H1 (cell line): ENCODE measurements around the gene OR5D18. TPM values are rescaled to one million over a fixed set of nuclear protein-coding genes. Genes with fewer than 3 reads are reported as not detected.

Experiments
- CTCF ChIA-PET: fragments of 300-600 bp; sonication (Branson Sonifier 250); formaldehyde crosslinking; loops from one replicate; lab custom pipeline; 2021; ENCODE audit not compliant: partially characterized antibody; lab: Charles Lee
- POLR2A ChIA-PET: fragments of 300-600 bp; sonication (Branson Sonifier 250); formaldehyde crosslinking; loops from one replicate; lab custom pipeline; 2021; ENCODE audit warnings: inconsistent platforms; ENCODE audit not compliant: partially characterized antibody; lab: Charles Lee
- DNase-seq, 2 experiments: peaks; one replicate each; pipeline versions ENCODE4 v3.0.0 to v3.0.0-alpha.2; 2010 to 2022; ENCODE audit warnings: low spot score in 2 of 2, low read depth in 1 of 2, mixed read lengths in 1 of 2
- FAIRE-seq: peaks from 2 replicates; lab custom pipeline; 2011; peaks lifted over from hg19 to GRCh38; lab: Jason Lieb, UNC
- H2AFZ ChIP-seq: 2 replicates; pipeline ENCODE4 v1.8.1; 2012; ENCODE audit warnings: low read length, inconsistent platforms
- H2AK5ac ChIP-seq: 2 replicates; pipeline ENCODE4 v1.6.1; 2013; ENCODE audit warnings: low read depth, low read length
- H2BK120ac ChIP-seq: replicated peaks from 2 replicates; pipeline ENCODE3; 2013; ENCODE audit warnings: low read depth, low read length, inconsistent platforms
- H2BK12ac ChIP-seq: 2 replicates; pipeline ENCODE4 v1.6.1; 2013; ENCODE audit warnings: low read depth, low read length
- H2BK15ac ChIP-seq: 2 replicates; pipeline ENCODE4 v1.6.1; 2013; ENCODE audit warnings: low read length
- H2BK20ac ChIP-seq: 2 replicates; pipeline ENCODE4 v1.6.1; 2013; ENCODE audit warnings: low read length
- H2BK5ac ChIP-seq: 2 replicates; pipeline ENCODE4 v1.6.1; 2013; ENCODE audit warnings: low read depth, low read length
- H3K14ac ChIP-seq: 2 replicates; pipeline ENCODE4 v1.6.1; 2013; ENCODE audit warnings: inconsistent platforms; ENCODE audit not compliant: insufficient read length
- H3K18ac ChIP-seq: 2 replicates; pipeline ENCODE4 v1.6.1; 2013; ENCODE audit warnings: low read length; ENCODE audit errors: extremely low read depth
- H3K23ac ChIP-seq: 2 replicates; pipeline ENCODE4 v1.6.1; 2013; ENCODE audit warnings: inconsistent platforms; ENCODE audit not compliant: insufficient read length
- H3K23me2 ChIP-seq: 2 replicates; pipeline ENCODE4 v1.6.1; 2013; ENCODE audit warnings: low read depth, low read length
- H3K27ac ChIP-seq: 2 replicates; pipeline ENCODE4 v1.6.1; 2011; ENCODE audit warnings: low read depth, low read length, inconsistent platforms
- H3K27me3 ChIP-seq, 4 experiments: replicated peaks in 1 of 4; 1 replicate in 1 of 4; 2 replicates in 3 of 4; pipeline versions ENCODE4 v1.6.1 to v1.8.1; 2011 to 2013; ENCODE audit warnings: low read length in 3 of 4, mild to moderate bottlenecking in 3 of 4, inconsistent platforms in 2 of 4, mixed read lengths in 2 of 4, moderate library complexity in 1 of 4; ENCODE audit not compliant: control insufficient read depth in 3 of 4, insufficient read depth in 3 of 4; ENCODE audit errors: extremely low read depth in 1 of 4
- H3K36me3 ChIP-seq, 4 experiments: 2 replicates each; pipeline versions ENCODE4 v1.6.1 to v1.8.1; 2011 to 2013; ENCODE audit warnings: mild to moderate bottlenecking in 4 of 4, low read length in 3 of 4, moderate library complexity in 2 of 4, control low read depth in 1 of 4, inconsistent platforms in 1 of 4; ENCODE audit not compliant: insufficient read depth in 4 of 4, control insufficient read depth in 2 of 4
- H3K4ac ChIP-seq: replicated peaks from 2 replicates; pipeline ENCODE3; 2013; ENCODE audit warnings: low read length, low read depth, mixed read lengths, inconsistent platforms; ENCODE audit not compliant: insufficient read length
- H3K4me1 ChIP-seq, 4 experiments: replicated peaks in 1 of 4; 1 replicate in 1 of 4; 2 replicates in 3 of 4; pipeline versions ENCODE4 v1.6.1 to v1.8.1; 2011 to 2013; ENCODE audit warnings: low read length in 3 of 4, inconsistent platforms in 2 of 4, mixed read lengths in 1 of 4; ENCODE audit not compliant: insufficient read depth in 4 of 4, control insufficient read depth in 3 of 4
- H3K4me2 ChIP-seq, 2 experiments: 2 replicates each; pipeline versions ENCODE4 v1.6.1 to v1.8.1; 2011 to 2013; ENCODE audit warnings: low read depth in 2 of 2, low read length in 2 of 2, control low read depth in 1 of 2, inconsistent platforms in 1 of 2, mild to moderate bottlenecking in 1 of 2; ENCODE audit not compliant: insufficient read depth in 1 of 2
- H3K4me3 ChIP-seq, 4 experiments: fragments of 200-600, 300-600 bp in 1 of 4; sonication (generic), shearing (Covaris generic), sonication (Bioruptor Twin) in 1 of 4; 2 replicates each; pipeline versions ENCODE4 v1.5.1 to v1.8.1; 2011 to 2016; ENCODE audit warnings: low read length in 4 of 4, low read depth in 3 of 4, control low read depth in 2 of 4, inconsistent platforms in 2 of 4, mild to moderate bottlenecking in 2 of 4, mixed read lengths in 1 of 4, moderate library complexity in 1 of 4; ENCODE audit not compliant: insufficient read depth in 2 of 4; ENCODE audit errors: extremely low read depth in 1 of 4
- H3K56ac ChIP-seq: replicated peaks from 2 replicates; pipeline ENCODE3; 2013; ENCODE audit warnings: low read depth, mild to moderate bottlenecking, mixed read lengths, low read length, inconsistent platforms; ENCODE audit not compliant: insufficient read length
- H3K79me1 ChIP-seq: 2 replicates; pipeline ENCODE4 v1.6.1; 2013; ENCODE audit warnings: low read depth, low read length, control low read depth
- H3K79me2 ChIP-seq, 2 experiments: 2 replicates each; pipeline versions ENCODE4 v1.6.1 to v1.8.1; 2012 to 2013; ENCODE audit warnings: low read length in 2 of 2, mild to moderate bottlenecking in 2 of 2, inconsistent platforms in 1 of 2; ENCODE audit not compliant: insufficient read depth in 2 of 2, control insufficient read depth in 1 of 2
- H3K9ac ChIP-seq, 4 experiments: replicated peaks in 1 of 4; 1 replicate in 1 of 4; 2 replicates in 3 of 4; pipeline versions ENCODE4 v1.6.1 to v1.8.1; 2011 to 2013; ENCODE audit warnings: low read depth in 3 of 4, low read length in 3 of 4, control low read depth in 2 of 4, mild to moderate bottlenecking in 2 of 4, moderate library complexity in 2 of 4, inconsistent platforms in 1 of 4; ENCODE audit errors: extremely low read depth in 1 of 4
- H3K9me3 ChIP-seq, 2 experiments: 2 replicates each; pipeline versions ENCODE4 v1.6.1 to v1.8.1; 2012 to 2013; ENCODE audit warnings: mild to moderate bottlenecking in 2 of 2, moderate library complexity in 2 of 2, control low read depth in 1 of 2, inconsistent platforms in 1 of 2, low read depth in 1 of 2, low read length in 1 of 2, mixed read lengths in 1 of 2; ENCODE audit not compliant: insufficient read depth in 2 of 2
- H4K20me1 ChIP-seq, 2 experiments: replicated peaks in 1 of 2; 2 replicates each; pipeline versions ENCODE3 to v1.8.1; 2011 to 2013; ENCODE audit warnings: inconsistent platforms in 2 of 2, low read length in 2 of 2, mild to moderate bottlenecking in 1 of 2; ENCODE audit not compliant: insufficient read depth in 2 of 2, control insufficient read depth in 1 of 2
- H4K5ac ChIP-seq: 2 replicates; pipeline ENCODE4 v1.6.1; 2013; ENCODE audit warnings: low read length, low read depth, mixed read lengths, inconsistent platforms; ENCODE audit not compliant: insufficient read length
- H4K8ac ChIP-seq: 2 replicates; pipeline ENCODE4 v1.8.0; 2013; ENCODE audit warnings: mild to moderate bottlenecking, moderate library complexity, low read length, inconsistent platforms; ENCODE audit not compliant: insufficient read depth; ENCODE audit errors: extremely low read depth
- H4K91ac ChIP-seq: replicated peaks from 2 replicates; pipeline ENCODE3; 2013; ENCODE audit warnings: low read length, mixed read lengths, inconsistent platforms; ENCODE audit not compliant: insufficient read length
- BRCA1 ChIP-seq: IDR thresholded peaks from 2 replicates; pipeline ENCODE4 v1.6.1; 2012; ENCODE audit warnings: low read depth, low read length, improper control_type of control experiment
- CBX5 ChIP-seq: fragments of 300-800, 300-1000 bp; sonication (generic); IDR thresholded peaks from 2 replicates; pipeline ENCODE4 v1.7.1; 2016; ENCODE audit warnings: antibody characterized with exemption, low read length, low read depth
- CHD2 ChIP-seq: IDR thresholded peaks from 2 replicates; pipeline ENCODE4 v1.6.1; 2012; ENCODE audit warnings: low read length, improper control_type of control experiment
- EZH2 ChIP-seq: fragments of 200-600 bp; sonication (generic); IDR thresholded peaks from 2 replicates; pipeline ENCODE4 v1.7.1; 2012; ENCODE audit warnings: low read depth, mild to moderate bottlenecking, moderate library complexity, low read length, inconsistent platforms; ENCODE audit not compliant: severe bottlenecking
- RXRA ChIP-seq: IDR thresholded peaks from 2 replicates; pipeline ENCODE4 v1.6.1; 2011; ENCODE audit warnings: low read depth, mild to moderate bottlenecking, low read length, moderate library complexity; ENCODE audit not compliant: insufficient read depth
- polyA plus RNA-seq, 7 experiments: library from polyadenylated mRNA; depleted of rRNA in 3 of 7; stranded (reverse) in 5 of 7; unstranded in 2 of 7; fragments of >200 nt in 5 of 7; fragments of 200-250 nt in 2 of 7; gene quantifications; 1 replicate in 5 of 7; 2 replicates in 1 of 7; 4 replicates in 1 of 7; pipeline versions ENCODE4 v1.2.1 to v1.2.3, GENCODE V29; 2011 to 2013; ENCODE audit warnings: missing spikeins in 2 of 7, mixed read lengths in 2 of 7
- total RNA-seq: library from RNA; stranded (reverse); fragmentation: NEBNext Ultra II Directional; extraction: Animal tissue kit (Norgen Biotek cat#: 25700); gene quantifications from 2 replicates; pipeline ENCODE4 v1.2.1, GENCODE V29; 2021

Gene OR5D18
- total and polyA plus RNA-seq, 2 of the 8 experiments (the other 6 are each of a cell fraction or from before 2014, with no cell fraction given), result not detected

GRCh38 chr11:55795256-55795655 is 24.2 kb upstream of the OR5D18 start, which contains the start of gene OR5D14:
Gene OR5D14, plus strand, starts transcription at chr11:55795556. Its CDS starts 0 bp downstream, at chr11:55795556.
- no peaks in the 10 kb centered on the region; the same call in 1 of the 2 replicates for H3K23me2 ChIP-seq
- no peak within 1 kb of the TSS for H3K4me2 ChIP-seq
- no peak within 1 kb of the TSS for H2BK5ac ChIP-seq
- no peak within 1 kb of the TSS for H3K56ac ChIP-seq
- POLR2A ChIA-PET, result no interaction called here
- H2AK5ac ChIP-seq, result no peak within 1 kb of the TSS
- no peak within 1 kb of the TSS for H2BK12ac ChIP-seq
- no peak within 1 kb of the TSS for H2BK120ac ChIP-seq
- H3K9ac ChIP-seq, result no peak within 1 kb of the TSS
- H3K79me2 ChIP-seq, result no peaks in the 10 kb centered on the region
- no peaks in the 10 kb centered on the region for H4K20me1 ChIP-seq
- H3K23ac ChIP-seq, result no peak within 1 kb of the TSS
- H3K79me1 ChIP-seq, result no peaks in the 10 kb centered on the region
- CTCF ChIA-PET, result no interaction called here
- no peak within 1 kb of the TSS for H4K8ac ChIP-seq
- H3K14ac ChIP-seq, result no peak within 1 kb of the TSS
- no peak within 1 kb of the TSS for H3K27ac ChIP-seq
- H3K18ac ChIP-seq, result no peak within 1 kb of the TSS
- H3K4ac ChIP-seq, result no peak within 1 kb of the TSS
- H2BK20ac ChIP-seq, result no peak within 1 kb of the TSS
- H3K36me3 ChIP-seq, result no peaks in the 10 kb centered on the region
- H2AFZ ChIP-seq, result no peak within 1 kb of the TSS
- no peak within 1 kb of the TSS for H2BK15ac ChIP-seq
- H3K27me3 ChIP-seq, result no peaks in the 10 kb centered on the region
- H4K91ac ChIP-seq, result no peak within 1 kb of the TSS
- FAIRE-seq (no peak), DNase-seq (no peak)
- H3K4me3 ChIP-seq, result no peak within 1 kb of the TSS
- H3K9me3 ChIP-seq, result peaks cover 68 to 76% of the 10 kb centered on the region in 2 experiments
- H3K4me1 ChIP-seq, result no peaks in the 10 kb centered on the region
- no peak within 1 kb of the TSS for H4K5ac ChIP-seq
- TF ChIP-seq RXRA (no peak), CBX5 (no peak), CHD2 (no peak), BRCA1 (no peak), EZH2 (no peak)
